ENCODE data around the gene GRXCR2.
"Not testable (repeated sequence)": the region's sequence is repeated elsewhere in the genome, so short reads cannot be mapped to it uniquely, and the experiment has no call there.

GRXCR2 gene, protein sequence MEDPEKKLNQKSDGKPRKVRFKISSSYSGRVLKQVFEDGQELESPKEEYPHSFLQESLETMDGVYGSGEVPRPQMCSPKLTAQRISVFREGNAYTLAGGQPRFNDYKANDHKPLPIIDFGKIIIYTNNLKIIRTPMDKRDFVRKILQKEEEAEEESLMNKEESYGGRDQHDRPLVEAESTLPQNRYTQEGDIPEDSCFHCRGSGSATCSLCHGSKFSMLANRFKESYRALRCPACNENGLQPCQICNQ

DNA sequence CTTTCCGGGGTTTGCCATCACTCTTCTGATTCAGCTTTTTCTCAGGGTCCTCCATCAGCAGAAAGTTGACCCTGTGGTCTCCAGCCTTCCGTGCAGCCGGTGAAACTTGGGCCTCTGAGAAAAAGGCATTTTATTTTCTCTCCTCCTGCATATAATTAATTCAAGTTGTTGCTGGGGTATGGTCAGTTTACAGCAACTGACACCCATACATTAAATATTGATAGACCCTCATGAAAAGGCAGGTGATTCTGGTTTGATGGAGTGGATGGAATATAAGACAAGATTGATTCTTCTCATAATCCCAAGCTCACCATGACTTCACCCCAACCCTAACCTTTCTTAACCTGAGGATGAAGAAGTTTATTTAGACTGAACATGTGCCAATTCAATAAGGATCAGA is at the start of gene GRXCR2:
TSS of gene GRXCR2 (minus strand) at position 101 of the 400 bp plus-strand sequence. CDS start at position 55, 46 bp downstream.
- ATAC-seq = no peak

DNA sequence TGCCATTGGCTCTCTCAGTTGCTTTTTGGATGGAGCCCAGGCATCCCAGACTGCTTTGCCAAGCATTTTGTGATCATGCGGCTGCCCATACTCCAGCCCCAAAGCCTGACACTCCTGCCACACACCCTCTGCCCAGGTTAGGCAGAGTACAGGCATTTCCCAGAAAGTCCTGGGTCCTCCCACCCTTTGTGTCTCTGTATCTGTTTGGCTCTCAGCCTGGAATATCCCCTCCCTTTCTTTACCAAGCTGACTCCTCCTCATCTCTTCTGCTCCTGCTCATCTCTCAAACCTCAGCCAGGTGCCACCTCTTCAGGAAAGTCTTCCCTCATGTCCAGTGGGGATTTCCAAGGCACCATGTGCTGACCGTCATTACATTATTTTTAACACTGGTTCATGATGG is 49.2 kb upstream of the GRXCR2 start:
- ATAC-seq = no peak

DNA sequence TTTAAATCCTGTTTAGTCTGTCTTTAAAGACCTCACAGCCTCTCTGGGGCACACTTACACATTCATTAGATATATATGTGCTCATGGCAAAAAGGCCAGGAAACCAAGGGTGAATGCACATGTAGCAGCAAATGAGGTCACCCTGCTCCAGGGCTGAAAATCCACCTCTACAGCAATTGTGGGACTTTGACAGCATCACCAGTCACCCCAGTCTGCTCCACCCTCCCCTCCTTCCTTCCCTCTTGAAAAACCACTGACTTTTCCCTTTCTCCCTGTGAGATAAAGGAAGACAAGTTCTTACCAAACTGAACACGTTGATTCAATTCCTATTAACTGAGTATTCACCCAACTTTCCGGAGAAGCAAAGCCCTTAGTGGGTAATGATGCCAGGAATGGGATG is 48.4 kb upstream of the GRXCR2 start:
- ATAC-seq = no peak

DNA sequence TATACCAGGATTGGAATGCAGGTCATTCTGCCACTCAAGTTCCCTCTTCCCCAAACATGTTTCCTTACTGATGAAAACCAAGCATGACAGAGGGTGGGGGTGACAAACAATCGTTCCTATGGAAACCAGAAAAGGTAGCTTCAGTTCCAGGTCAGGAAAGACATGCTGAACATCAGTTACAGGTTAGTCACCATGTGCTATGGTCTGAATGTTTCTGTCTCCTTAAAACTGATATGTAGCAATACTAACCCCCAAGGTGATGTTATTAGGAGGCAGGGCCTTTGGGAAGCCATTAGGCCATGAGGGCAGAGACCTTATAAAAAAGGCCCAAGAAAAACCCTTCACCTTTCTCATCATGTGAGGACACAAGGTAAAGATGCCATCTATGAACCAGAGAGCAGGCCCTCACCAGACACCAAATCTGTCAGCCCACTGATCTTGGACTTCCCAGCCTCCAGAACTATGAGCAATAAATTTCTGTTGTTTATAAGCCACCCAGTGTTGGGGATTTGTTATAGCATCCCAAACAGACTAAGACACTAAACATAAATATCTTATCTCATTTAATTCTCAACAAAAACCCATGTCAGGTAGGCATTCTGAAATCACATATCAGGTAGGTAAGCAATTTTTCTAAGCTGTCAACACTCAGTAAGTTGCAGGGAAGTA is 47.9 kb upstream of the GRXCR2 start:
- no peak for ATAC-seq

DNA sequence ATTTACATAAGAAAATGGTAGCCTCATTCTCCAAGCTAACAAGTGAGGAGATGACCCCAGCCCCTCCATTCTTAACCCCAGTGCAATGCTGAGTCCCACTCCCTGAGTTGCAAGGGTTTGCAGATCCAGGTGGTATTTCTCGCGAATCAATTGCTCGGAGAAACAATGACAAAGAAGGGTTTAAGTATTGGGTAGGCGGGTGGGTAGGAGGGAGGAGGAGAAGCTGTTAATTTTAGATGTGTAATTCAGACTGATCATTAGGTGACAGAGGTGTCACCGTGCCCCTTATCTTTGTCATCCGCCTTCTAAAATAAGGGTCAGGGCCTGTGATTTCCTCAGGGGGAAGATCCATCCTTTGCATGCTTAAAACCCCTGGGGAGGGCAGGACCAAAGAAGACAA is 46.6 kb upstream of the GRXCR2 start:
- no peak for ATAC-seq

DNA sequence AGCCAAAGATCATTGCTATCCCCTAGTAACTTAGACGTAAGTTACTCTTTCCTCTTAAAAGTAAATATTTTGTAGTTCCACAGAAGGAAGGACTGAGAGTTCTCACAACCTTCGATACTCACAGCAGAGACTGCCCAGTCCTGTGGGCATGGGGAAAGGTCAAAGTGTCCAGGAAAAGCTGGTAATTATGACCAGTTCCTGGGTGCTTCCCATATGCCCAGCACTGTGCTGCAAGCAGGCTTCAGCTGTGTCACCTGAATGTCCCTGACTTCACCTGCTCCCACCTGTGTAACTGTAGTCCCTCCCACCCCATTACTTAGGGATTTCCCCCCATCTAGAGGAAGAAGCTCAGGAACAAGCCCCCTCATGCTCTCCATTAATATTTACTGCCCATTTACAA is 45.6 kb upstream of the GRXCR2 start:
- ATAC-seq = no peak

DNA sequence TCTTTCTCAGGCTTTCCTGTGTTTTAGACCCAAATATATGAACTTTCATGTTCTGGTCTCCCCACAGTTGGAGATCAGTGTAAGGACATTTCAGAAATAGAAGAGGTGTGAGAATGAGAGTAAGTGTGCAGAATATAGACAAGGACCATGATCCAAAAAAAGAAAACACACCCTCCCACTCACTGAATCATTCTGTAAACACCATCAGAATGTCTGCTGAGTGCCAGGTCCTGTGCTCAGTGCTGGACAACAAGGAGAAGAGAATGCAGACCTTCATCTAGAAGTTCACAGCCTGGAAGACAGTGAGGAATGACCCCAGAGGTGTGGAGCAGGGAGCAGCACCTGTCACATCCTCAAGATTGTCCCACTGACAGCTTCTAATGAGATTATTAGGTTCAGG is 44.5 kb upstream of the GRXCR2 start:
- ATAC-seq = no peak

DNA sequence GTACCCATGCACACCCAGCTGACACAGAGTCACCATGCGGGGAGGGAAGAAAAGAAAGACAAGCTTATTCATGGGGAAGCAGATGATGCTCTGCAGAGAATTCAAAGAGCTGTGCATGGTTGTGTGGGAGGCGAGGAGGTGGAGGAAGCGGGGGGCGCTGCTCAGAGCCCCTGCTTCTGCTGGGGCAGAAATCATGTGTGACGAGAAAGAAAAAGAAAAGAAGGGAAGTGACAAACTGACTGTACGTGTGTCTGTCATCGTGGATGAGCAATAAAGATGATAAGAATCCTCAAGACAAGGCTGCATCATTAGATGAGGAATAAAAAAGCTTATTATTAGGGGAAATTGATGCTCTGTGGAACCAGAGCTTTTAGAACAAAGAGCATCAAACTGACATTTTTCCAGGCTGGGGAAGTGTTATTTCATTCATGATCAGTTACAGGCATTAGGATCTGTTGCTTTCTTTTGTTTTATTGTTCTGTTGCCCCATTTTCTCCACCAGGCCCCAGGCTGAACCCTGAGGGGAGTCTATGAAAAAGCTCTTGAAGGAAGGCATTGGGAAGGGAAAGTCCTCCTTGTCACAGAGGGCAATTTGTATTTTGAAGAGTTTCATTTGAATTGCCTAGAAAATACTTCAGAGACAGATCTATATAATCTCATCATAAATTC is 43.3 kb upstream of the GRXCR2 start:
- no peak for ATAC-seq

DNA sequence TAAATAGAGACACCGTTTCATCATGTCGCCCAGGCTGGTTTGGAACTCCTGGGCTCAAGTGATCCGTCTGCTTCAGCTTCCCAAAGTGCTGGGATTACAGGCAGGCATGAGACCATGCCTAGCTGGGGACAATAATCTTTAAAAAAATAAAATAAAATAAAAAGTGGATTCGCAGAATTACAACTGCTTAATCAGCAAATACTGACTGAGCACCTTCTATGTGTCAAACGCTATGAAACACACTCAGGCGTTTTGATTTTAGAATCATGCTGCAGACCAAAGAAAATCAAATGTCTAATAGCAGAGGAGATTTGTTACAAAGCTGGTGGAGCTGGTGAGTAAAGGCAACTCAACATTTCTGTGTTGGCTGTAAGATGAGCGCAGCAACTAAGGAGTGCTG is 40.9 kb upstream of the GRXCR2 start:
- no peak for ATAC-seq

DNA sequence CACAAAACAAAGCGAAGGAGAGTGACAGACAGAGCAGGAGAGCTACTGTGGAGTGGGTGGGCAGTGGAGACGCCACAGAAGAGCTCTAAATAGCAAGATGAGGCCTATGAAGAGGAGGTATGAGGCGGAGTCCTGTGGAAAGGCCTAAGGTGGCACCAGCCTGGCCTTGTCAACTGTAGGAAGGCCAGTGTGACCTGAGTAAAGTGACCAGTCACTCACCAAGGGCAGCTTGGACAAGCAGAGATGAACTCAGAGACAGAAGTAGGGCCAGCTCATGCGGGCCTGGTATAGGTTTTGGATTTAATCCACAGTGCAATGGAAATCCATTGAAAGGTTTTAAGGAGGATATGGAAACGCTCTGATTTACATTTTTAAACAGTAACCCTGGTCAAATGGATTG is 39.8 kb upstream of the GRXCR2 start:
- ATAC-seq = no peak

DNA sequence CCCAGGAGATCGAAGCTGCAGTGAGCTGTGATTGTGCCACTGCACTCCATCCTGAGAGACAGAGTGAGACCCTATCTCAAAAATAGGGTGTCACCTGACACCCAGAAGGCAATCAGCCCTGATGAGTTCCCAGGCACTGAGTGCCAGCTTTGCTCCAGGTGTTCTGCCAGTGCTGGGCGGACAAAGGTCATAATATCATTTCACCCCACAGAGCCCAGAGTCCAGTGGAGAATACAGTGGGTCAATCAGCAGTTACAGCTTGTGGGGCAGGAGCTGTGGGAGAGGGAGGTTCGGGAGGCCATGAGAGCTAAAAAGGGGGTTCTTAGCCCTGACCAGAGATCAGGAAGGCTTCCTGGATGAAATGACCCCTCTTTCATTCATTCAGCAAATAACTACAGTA is 39.2 kb upstream of the GRXCR2 start:
- ATAC-seq = no peak

DNA sequence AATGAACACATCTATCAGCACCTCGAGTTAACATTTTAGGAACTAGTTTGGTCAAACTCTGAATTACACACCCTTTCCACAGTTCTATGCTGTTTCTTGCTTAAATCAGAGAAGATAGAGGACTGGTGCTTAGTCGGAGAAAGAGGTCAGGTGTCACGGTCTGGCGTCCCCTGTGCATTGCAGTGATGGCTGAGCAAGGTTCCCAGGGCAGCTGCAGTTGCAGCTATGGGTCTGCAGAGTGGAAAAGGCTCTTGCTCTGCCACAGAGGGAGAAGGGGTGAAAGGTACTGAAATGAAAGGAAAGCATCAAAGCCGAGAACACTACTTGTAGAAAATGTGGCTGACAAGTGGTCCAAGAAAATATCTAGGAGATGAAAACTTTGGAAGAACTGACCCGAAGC is 38.4 kb upstream of the GRXCR2 start:
- ATAC-seq = no peak

DNA sequence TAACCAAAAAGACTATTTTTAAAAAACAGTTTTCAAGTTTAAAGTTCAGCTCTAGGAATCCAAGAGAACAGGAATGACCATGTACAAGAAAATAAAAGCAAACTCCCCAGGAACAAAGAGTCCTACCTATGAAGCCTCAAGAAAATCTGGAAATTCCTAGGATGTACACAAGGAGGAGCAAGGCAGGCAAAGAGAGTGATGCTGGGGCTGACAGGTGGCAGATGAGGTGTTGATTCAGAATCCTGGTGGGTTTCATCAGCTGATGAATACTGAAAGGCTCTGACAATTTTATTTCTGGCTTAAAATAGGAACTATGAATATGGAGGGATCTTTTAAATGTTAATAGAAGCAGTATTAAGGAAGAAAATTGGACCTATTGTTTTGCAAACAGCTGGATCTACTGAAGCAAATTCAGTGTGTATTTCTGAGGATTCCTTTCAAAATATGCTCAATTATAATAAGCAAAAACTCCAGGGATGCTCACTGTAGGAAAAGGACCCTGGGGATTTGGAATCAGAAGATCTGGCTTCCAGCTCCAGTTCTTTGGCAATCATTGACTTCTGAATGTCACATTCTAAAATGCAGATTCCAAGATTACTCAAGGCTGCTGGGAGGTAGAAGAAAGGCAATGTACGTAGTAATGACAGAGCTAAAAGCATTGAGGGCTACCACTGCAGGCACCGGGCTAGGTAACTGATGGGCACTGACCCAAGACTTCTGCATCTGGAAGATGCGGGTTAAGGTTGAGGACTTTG is 35.6 kb upstream of the GRXCR2 start:
- ATAC-seq = no peak

DNA sequence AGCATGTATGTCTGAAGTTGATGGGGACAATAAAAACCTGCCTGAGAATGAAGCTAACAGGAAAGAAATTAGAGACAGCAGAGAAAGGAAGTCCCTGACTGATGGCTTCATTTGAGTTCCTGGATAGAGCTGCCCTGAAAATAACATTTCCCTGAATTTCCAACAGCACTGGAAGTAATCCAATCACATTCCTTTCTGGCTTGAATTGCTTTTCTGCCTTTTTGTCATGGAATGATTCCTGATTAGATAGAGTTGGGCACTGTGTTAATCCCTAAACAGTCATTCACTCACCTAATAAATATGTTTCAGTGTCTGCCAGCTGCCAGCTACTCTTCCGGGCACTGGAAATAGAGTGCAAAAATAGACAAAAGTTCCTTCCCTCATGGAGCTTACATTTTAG is 33.6 kb upstream of the GRXCR2 start:
- ATAC-seq = no peak

DNA sequence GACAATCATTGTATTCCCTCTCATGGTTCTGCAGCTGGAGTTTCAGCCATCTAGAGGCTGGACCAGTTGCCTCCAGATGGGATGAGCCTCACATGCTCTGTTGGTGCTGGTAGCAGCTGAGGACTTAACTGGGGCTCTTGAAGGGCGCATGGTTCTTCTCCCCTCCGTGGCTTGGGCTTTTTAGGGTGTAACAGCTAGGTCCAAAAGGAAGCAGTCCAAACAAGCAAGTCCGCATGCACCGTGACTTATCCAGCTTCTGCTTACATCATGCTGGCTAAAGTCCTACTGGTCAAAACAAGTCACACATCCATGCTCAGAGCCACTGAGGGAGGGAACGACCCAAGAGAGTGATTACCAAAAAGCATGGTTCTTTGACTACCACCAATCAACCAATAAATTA is 31.9 kb upstream of the GRXCR2 start:
- no peak for ATAC-seq

DNA sequence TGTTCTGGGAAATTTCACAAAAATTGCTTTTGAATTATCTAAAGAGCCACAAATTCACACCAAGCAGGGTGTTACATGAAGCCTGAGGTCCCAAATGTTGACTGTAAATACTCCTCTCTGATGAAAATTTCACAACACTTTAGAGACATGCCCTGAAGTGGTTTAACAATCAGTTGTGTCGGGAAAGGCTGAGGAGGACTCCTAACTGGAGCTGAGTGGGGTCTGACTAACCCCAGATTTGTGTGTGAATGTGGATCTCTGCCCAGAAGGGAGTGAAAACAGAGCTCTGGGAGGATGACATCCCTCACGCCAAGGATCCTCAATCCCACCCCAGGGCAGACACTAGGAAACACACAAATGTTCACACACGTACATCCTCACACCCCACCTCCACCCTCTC is 31.1 kb upstream of the GRXCR2 start:
- ATAC-seq = no peak

DNA sequence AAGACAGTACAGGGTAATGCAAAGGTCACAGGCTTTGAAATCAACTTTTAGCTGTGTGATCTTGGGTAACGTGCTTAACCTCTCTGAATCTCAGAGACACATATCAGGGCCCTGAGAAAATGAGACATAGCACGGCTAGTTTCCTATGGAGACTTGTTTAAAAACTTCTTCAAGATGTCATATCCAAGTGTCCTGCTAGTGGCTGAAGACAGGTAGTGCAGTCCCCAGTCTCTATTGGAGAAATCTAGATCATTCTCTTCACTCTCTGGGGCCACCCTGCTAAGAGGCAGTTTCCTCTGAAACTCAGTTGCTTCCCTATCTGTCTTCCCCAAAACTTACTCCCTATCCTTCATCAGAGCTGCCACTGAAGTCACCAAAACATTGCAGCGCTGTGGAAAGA is 30.3 kb upstream of the GRXCR2 start:
- ATAC-seq = no peak

DNA sequence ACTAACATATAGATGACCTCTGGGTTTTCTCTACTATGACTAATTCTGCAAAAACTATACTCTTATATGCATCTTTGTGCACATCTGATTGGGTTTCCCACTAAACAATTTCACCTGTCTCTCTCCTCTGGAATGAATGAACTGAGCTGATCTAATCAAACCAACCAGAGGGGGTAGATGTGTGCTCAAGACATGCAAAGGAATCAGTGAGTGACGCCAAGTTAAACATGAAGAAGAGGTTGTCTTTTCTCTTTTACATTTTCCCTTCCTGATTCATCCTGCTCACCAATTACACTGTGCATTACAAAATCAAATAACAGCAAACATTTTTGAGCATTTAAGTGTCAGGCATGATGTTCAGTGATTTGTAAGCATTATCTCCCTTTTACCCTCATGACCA is 29.6 kb upstream of the GRXCR2 start:
- ATAC-seq = no peak

DNA sequence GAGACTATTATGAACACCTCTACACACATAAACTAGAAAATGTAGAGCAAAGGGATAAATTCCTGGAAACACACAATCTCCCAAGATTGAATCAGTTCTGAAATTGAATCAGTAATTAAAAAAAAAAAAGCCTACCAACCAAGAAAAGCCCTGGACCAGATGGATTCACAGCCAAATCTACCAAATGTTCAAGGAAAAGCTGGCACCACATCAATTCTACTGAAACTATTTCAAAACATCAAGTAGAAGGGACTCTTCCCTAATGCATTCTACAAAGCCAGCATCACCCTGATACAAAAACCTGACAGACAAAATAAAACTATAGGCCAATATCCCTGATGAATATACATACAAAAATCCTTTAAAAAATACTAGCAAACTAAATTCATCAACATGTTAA is 25.4 kb upstream of the GRXCR2 start:
- ATAC-seq = no peak

DNA sequence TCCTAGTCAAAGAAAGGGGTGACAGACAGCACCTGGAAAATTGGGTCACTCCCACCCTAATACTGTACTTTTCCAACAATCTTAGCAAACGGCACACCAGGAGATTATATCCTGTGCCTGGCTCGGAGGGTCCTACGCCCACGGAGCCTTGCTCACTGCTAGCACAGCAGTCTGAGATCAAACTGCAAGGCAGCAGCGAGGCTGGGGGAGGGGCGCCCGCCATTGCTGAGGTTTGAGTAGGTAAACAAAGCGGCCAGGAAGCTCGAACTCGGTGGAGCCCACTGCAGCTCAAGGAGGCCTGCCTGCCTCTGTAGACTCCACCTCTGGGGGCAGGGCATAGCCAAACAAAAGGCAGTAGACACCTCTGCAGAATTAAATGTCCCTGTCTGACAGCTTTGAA is 18.6 kb upstream of the GRXCR2 start:
- not testable (repeated sequence) for ATAC-seq

DNA sequence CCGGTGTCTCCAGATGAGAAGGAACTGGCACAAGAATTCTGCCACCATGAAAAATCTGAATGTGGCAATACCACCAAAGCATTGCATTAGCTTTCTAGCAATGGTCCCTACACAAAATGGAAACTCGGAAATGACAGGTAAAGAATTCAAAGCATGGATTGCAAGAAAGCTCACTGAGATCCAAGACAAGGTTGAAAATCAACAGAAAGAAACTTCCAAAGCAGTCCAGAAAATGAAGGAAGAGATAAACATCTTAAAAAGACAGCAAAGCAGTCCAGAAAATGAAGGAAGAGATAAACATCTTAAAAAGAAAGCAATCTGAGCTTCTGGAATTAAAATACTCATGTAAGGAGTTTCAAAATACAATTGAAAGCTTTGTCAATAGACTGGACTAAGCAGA is 16.8 kb upstream of the GRXCR2 start:
- no peak for ATAC-seq

DNA sequence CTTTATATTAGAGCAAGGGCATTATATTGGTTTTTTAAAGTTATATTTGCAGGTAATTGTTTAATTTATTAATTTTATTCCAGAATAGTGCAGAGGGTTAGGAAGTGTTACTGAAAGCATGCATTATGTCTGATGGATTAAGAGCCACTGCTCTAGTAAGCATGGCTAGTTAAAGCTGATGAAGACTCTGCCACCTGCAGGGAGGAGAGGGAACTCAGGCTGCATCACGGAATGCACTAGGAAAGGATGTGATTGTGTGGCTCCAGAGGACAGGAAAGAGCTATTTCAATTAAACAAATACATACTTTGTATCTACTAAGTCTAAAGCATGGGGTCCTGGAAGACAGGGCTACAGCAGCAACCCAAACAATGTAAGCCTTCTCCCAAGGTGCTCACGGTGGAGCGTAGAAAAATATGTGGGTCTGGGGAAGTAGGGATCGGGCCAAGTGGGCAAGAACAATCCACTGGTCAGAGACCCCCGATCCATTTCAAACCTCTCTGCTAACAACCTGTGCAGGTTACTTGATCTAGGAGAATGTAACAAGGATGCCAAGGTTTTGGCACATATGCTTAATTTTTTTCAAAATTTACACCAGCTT is 15.3 kb upstream of the GRXCR2 start:
- ATAC-seq = no peak

DNA sequence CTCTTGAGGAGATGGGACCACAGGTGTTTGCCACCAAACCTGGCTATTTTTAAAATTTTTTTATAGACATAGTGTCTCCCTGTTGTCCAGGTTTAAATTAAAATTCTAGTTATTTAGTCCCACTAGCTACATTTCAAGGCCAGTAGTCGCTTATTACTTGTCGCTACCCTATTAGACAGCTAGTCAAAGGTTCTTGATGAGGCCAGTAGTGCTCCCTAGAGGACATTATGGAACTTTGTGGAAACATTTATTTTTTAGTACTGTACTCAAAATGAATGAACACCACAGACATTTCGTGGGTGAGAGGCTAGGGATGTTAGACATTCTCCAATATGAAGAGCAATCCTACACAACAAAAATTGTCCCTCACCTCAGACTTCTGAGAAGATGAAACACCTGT is 14.4 kb upstream of the GRXCR2 start:
- ATAC-seq = no peak

Measured in activated CD4-positive, CD25-positive, alpha-beta regulatory T cell treated with anti-CD3 and anti-CD28 coated beads, Interleukin-2, amount 50 U/mL, for 24 hours (primary cell).